GM23248 (cell line): Measurements from ENCODE around the gene AP1B1. TPM values are rescaled to one million over a fixed set of nuclear protein-coding genes. Genes with fewer than 3 reads are reported as not detected.
"Not testable (repeated sequence)": the region's sequence is repeated elsewhere in the genome, so short reads cannot be mapped to it uniquely, and the experiment has no call there.

Experiments used
- DNase-seq: peaks from one replicate; pipeline ENCODE4 v3.0.0-alpha.2; 2015
- H2AFZ ChIP-seq: fragments of 200-600 bp; sonication (generic); 2 replicates; pipeline ENCODE4 v1.6.1; 2016; ENCODE audit warnings: antibody characterized with exemption
- H3F3A ChIP-seq: fragments of 200-600 bp; sonication (generic); 2 replicates; pipeline ENCODE4 v1.6.1; 2016; ENCODE audit warnings: mild to moderate bottlenecking, antibody characterized with exemption, mixed run types; ENCODE audit not compliant: insufficient read depth
- H3K27ac ChIP-seq: fragments of 200-600 bp; sonication (generic); 2 replicates; pipeline ENCODE4 v1.5.1; 2016; ENCODE audit warnings: mild to moderate bottlenecking
- H3K27me3 ChIP-seq: fragments of 200-600 bp; sonication (generic); replicated peaks from 2 replicates; pipeline ENCODE4 v1.6.1; 2016; ENCODE audit warnings: mild to moderate bottlenecking; ENCODE audit not compliant: insufficient read depth
- H3K36me3 ChIP-seq: fragments of 200-600 bp; sonication (generic); 2 replicates; pipeline ENCODE4 v1.6.1; 2016; ENCODE audit warnings: low read depth, mild to moderate bottlenecking
- H3K4me1 ChIP-seq: fragments of 200-600 bp; sonication (generic); 2 replicates; pipeline ENCODE4 v1.6.1; 2016; ENCODE audit warnings: mild to moderate bottlenecking; ENCODE audit not compliant: insufficient read depth
- H3K4me2 ChIP-seq: fragments of 200-600 bp; sonication (generic); one replicate; pipeline ENCODE4 v1.6.1; 2016; ENCODE audit warnings: mild to moderate bottlenecking; ENCODE audit not compliant: unreplicated experiment
- H3K4me3 ChIP-seq: fragments of 200-600 bp; sonication (generic); 2 replicates; pipeline ENCODE4 v1.5.1; 2016; ENCODE audit warnings: mild to moderate bottlenecking
- H3K79me2 ChIP-seq: fragments of 200-600 bp; sonication (generic); 2 replicates; pipeline ENCODE4 v1.6.1; 2016; ENCODE audit warnings: mild to moderate bottlenecking; ENCODE audit not compliant: insufficient read depth
- H3K9ac ChIP-seq: fragments of 200-600 bp; sonication (generic); 2 replicates; pipeline ENCODE4 v1.6.1; 2016; ENCODE audit warnings: mild to moderate bottlenecking
- H3K9me2 ChIP-seq: fragments of 200-600 bp; sonication (generic); 2 replicates; pipeline ENCODE4 v1.6.1; 2016; ENCODE audit warnings: mixed run types, mild to moderate bottlenecking, moderate library complexity; ENCODE audit not compliant: insufficient read depth
- H3K9me3 ChIP-seq: fragments of 200-600 bp; sonication (generic); one replicate; pipeline ENCODE4 v1.6.1; 2017; ENCODE audit warnings: low read depth
- H4K20me1 ChIP-seq: fragments of 200-600 bp; sonication (generic); 2 replicates; pipeline ENCODE4 v1.6.0; 2016; ENCODE audit not compliant: insufficient read depth
- EZH2 ChIP-seq: fragments of 200-600 bp; sonication (generic); IDR thresholded peaks from 2 replicates; pipeline ENCODE4 v1.6.1; 2018; ENCODE audit warnings: antibody characterized with exemption, mild to moderate bottlenecking; ENCODE audit not compliant: insufficient read depth, poor library complexity, severe bottlenecking
- EZH2phosphoT487 ChIP-seq: fragments of 200-600 bp; sonication (generic); IDR thresholded peaks from 2 replicates; pipeline ENCODE4 v1.6.1; 2018; ENCODE audit warnings: antibody characterized with exemption, moderate library complexity, mild to moderate bottlenecking, low read depth; ENCODE audit not compliant: insufficient read depth
- WGBS, 2 experiments: methylation state at CpG; one replicate each; pipeline ENCODE4 v1.1.6; 2015 to 2017; ENCODE audit warnings: low lambda C conversion rate in 2 of 2, low coverage in 1 of 2; ENCODE audit errors: missing lambda C conversion rate in 2 of 2; 5-methylcytosine and 5-hydroxymethylcytosine counted together
- in situ Hi-C: fragments of 300-500 bp; cut with MboI; formaldehyde crosslinking; loops from 2 replicates; pipeline ENCODE4 v1.15.0; 2020
- polyA plus RNA-seq: library from polyadenylated mRNA; unstranded; fragments of >200 nt; fragmentation: Nextera tagmentation; extraction: Ambion mirVana; gene quantifications from 2 replicates; pipeline ENCODE4 v1.2.1, GENCODE V29; 2016
- total RNA-seq: library from RNA; depleted of rRNA; stranded (reverse); fragments of >200 nt; shearing (Covaris generic); gene quantifications from 2 replicates; pipeline ENCODE4 v1.2.3, GENCODE V29; 2014

AP1B1 gene
- total and polyA plus RNA-seq, 2 experiments from 2014 or later = 41.7 to 49.8 TPM

DNA sequence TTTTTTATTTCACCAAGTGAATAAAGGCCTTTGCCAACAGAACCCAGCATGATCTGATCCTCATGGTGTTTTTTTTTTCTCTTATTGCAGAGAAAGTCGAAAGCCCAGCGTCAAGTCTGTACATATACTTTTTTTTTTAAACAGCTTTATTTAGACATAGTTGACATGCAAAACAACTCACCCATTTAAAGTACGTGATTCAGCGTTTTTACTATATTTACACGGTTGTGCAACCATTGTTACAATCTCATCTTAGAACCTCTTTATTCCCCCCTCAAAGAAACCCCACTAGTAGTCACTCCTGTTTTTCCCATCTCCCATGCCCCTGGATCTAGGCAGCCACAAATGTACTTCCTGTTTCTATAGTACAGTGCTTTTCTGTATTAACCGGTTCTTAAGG, 20.6 kb upstream of the AP1B1 start:
- no peaks in the 10 kb centered on the region for H3K36me3 ChIP-seq
- in situ Hi-C loops = no loop called here
- no peak for DNase-seq
- WGBS, 2 experiments = 81 to 86% methylated on average over 6 of the region's 6 CpGs
- no peak overlapping the region for H3K4me2 ChIP-seq
- no peak overlapping the region for H3K27ac ChIP-seq
- no peak overlapping the region for H3K9ac ChIP-seq
- H3F3A ChIP-seq = no peaks in the 10 kb centered on the region
- H3K9me2 ChIP-seq = no peaks in the 10 kb centered on the region
- no peaks in the 10 kb centered on the region for H3K9me3 ChIP-seq
- no peak overlapping the region for H2AFZ ChIP-seq
- no peak overlapping the region for H3K4me3 ChIP-seq
- H3K4me1 ChIP-seq = no peaks in the 10 kb centered on the region
- TF ChIP-seq EZH2 (no peak), EZH2phosphoT487 (no peak)
- H3K27me3 ChIP-seq = no peaks in the 10 kb centered on the region; the same call in 1 of the 2 replicates
- no peaks in the 10 kb centered on the region for H3K79me2 ChIP-seq
- H4K20me1 ChIP-seq = no peaks in the 10 kb centered on the region

- H3K4me1 ChIP-seq, in situ Hi-C loops, H4K20me1 ChIP-seq, H3K9me2 ChIP-seq, H3K79me2 ChIP-seq, H3K27ac ChIP-seq, DNase-seq, H3K9ac ChIP-seq, H3F3A ChIP-seq, H3K27me3 ChIP-seq, H3K4me2 ChIP-seq, H3K36me3 ChIP-seq, H3K4me3 ChIP-seq, H2AFZ ChIP-seq, H3K9me3 ChIP-seq: not testable (repeated sequence)
- WGBS, 2 experiments = 69 to 71% methylated on average over 6 of the region's 6 CpGs
Observed at GRCh38 chr22:29401538-29401937, 13.2 kb upstream of the AP1B1 start.

DNA sequence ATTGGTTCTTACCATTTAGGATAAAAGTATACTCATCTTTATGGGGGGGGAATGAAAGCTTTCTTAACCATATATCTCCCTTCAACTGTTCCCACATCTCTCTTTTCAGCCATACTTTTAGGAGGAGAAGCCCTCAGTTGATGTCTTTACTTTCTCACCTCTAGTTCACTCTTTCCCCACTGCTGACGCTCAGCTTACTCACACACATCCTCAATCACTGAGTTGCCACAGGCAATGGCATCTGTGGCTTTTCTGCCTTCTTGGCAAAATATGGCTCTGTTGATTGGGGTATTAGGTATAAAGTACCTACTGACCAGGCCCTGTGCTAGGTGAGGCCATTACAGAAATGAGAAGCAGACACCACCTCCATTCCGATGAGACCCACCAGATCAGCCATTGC, 12.2 kb upstream of the AP1B1 start:
- DNase-seq = no peak
- Histone ChIP-seq H3K36me3 (no peaks in the 10 kb centered on the region), H3K79me2 (no peaks in the 10 kb centered on the region), H3K9ac (no peak overlapping the region), H4K20me1 (no peaks in the 10 kb centered on the region), H3K27ac (no peak overlapping the region), H3K4me1 (no peaks in the 10 kb centered on the region), H3K27me3 (peaks cover 10% of the 10 kb centered on the region; the same call in 1 of the 2 replicates), H3K9me2 (no peaks in the 10 kb centered on the region), H2AFZ (no peak overlapping the region), H3K9me3 (no peaks in the 10 kb centered on the region), H3F3A (no peaks in the 10 kb centered on the region), H3K4me3 (no peak overlapping the region), H3K4me2 (no peak overlapping the region)
- in situ Hi-C loops = no loop called here
- TF ChIP-seq EZH2 (no peak), EZH2phosphoT487 (no peak)
- 91 to 94% methylated on average over 2 of the region's 2 CpGs for WGBS, 2 experiments

- no peaks in the 10 kb centered on the region for H3K36me3 ChIP-seq
- 61 to 69% methylated on average over 6 of the region's 6 CpGs for WGBS, 2 experiments
- in situ Hi-C loops = loop anchor here (10.0 to 25.0 kb wide), 2 partner anchors 117 to 690 kb away; partner anchors contain the start of gene HORMAD2
Observed at GRCh38 chr22:29397791-29398190, 9.4 kb upstream of the AP1B1 start.

DNA sequence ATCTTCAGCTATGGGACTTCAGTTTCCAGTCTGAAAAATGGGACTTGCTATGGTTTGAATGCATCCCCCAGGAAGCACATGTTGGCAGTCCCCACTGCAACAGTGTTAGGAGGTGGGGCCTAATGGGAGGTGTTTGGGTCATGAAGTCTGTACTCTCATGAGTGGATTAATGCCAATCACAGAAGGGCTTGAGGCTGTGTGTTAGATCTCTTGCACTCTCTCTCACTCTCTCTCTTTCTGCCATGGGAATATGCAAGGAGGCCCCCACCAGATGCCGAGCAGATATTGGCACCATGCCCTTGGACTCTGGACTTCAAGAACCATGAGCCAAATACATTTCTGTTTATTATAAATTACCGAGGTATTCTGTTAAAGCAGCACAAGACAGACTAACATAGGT, 7.8 kb upstream of the AP1B1 start:
- TF ChIP-seq EZH2 (no peak), EZH2phosphoT487 (no peak)
- no peak overlapping the region for H3K27ac ChIP-seq
- no peaks in the 10 kb centered on the region for H3K27me3 ChIP-seq
- H3K9me2 ChIP-seq = no peaks in the 10 kb centered on the region
- no peaks in the 10 kb centered on the region for H4K20me1 ChIP-seq
- H3K4me2 ChIP-seq = no peak overlapping the region
- no peak overlapping the region for H3K4me3 ChIP-seq
- in situ Hi-C loops = loop anchor here (10.0 to 25.0 kb wide), 2 partner anchors 119 to 691 kb away; partner anchors contain the start of gene HORMAD2
- no peak overlapping the region for H2AFZ ChIP-seq
- H3K9ac ChIP-seq = no peak overlapping the region
- no peaks in the 10 kb centered on the region for H3K36me3 ChIP-seq
- H3K4me1 ChIP-seq = no peaks in the 10 kb centered on the region
- 48% methylated on average over 2 of the region's 2 CpGs for WGBS, 2 experiments
- no peaks in the 10 kb centered on the region for H3K79me2 ChIP-seq
- no peak for DNase-seq
- no peaks in the 10 kb centered on the region for H3K9me3 ChIP-seq
- no peaks in the 10 kb centered on the region for H3F3A ChIP-seq

More at GRCh38 chr22:29397791-29398190, 9.4 kb upstream of the AP1B1 start:
- no peaks in the 10 kb centered on the region for H3K9me2 ChIP-seq
- no peak overlapping the region for H2AFZ ChIP-seq
- H4K20me1 ChIP-seq = no peaks in the 10 kb centered on the region
- no peak for DNase-seq
- H3K27ac ChIP-seq = no peak overlapping the region
- H3K79me2 ChIP-seq = no peaks in the 10 kb centered on the region
- H3K9ac ChIP-seq = no peak overlapping the region
- no peaks in the 10 kb centered on the region for H3K4me1 ChIP-seq
- H3K9me3 ChIP-seq = no peaks in the 10 kb centered on the region
- no peaks in the 10 kb centered on the region for H3F3A ChIP-seq
- no peak overlapping the region for H3K4me2 ChIP-seq
- H3K4me3 ChIP-seq = no peak overlapping the region
- TF ChIP-seq EZH2phosphoT487 (no peak), EZH2 (no peak)
- peaks cover 10% of the 10 kb centered on the region; the same call in 1 of the 2 replicates for H3K27me3 ChIP-seq
